ENCODE results near the gene RNF222. TPM values are rescaled to one million over a fixed set of nuclear protein-coding genes. Genes with fewer than 3 reads are reported as not detected.
"Not testable (repeated sequence)": the region's sequence is repeated elsewhere in the genome, so short reads cannot be mapped to it uniquely, and the experiment has no call there.

The RNF222 gene
- total RNA-seq, 1 experiment from 2014 or later = not detected

- peaks cover 32% of the 10 kb centered on the region for H3K4me1 ChIP-seq (replicated peaks)
- no peaks in the 10 kb centered on the region for H3K9me3 ChIP-seq (replicated peaks)
- peak within 1 kb of the TSS; percentile 86 for H3K27ac ChIP-seq
- peak within 1 kb of the TSS; percentile 81 for H3K4me3 ChIP-seq
- H3K36me3 ChIP-seq = peaks cover 46% of the 10 kb centered on the region
- DNase-seq (ENCODE audit: low read depth in 1 of 2, low spot score in 2 of 2) = peak; percentile 96 to 98
- H3K27me3 ChIP-seq (replicated peaks) = no peaks in the 10 kb centered on the region
Observed at GRCh38 chr17:8383143-8383822, 14.3 kb downstream of the RNF222 start, which contains the start of gene RPL26. Gene RPL26, minus strand, starts transcription at chr17:8383193. Its CDS starts 883 bp downstream, at chr17:8382310.

GRCh38 chr17:8382880-8383142 lies 14.8 kb downstream of the RNF222 start:
- DNase-seq (ENCODE audit: low read depth in 1 of 2, low spot score in 2 of 2) = no peak
- Histone ChIP-seq H3K27me3 (replicated peaks) (no peaks in the 10 kb centered on the region), H3K4me1 (replicated peaks) (peaks cover 32% of the 10 kb centered on the region), H3K9me3 (replicated peaks) (no peaks in the 10 kb centered on the region), H3K27ac (peak overlapping the region; percentile 86), H3K4me3 (peak overlapping the region; percentile 81), H3K36me3 (peaks cover 51% of the 10 kb centered on the region)

DNA sequence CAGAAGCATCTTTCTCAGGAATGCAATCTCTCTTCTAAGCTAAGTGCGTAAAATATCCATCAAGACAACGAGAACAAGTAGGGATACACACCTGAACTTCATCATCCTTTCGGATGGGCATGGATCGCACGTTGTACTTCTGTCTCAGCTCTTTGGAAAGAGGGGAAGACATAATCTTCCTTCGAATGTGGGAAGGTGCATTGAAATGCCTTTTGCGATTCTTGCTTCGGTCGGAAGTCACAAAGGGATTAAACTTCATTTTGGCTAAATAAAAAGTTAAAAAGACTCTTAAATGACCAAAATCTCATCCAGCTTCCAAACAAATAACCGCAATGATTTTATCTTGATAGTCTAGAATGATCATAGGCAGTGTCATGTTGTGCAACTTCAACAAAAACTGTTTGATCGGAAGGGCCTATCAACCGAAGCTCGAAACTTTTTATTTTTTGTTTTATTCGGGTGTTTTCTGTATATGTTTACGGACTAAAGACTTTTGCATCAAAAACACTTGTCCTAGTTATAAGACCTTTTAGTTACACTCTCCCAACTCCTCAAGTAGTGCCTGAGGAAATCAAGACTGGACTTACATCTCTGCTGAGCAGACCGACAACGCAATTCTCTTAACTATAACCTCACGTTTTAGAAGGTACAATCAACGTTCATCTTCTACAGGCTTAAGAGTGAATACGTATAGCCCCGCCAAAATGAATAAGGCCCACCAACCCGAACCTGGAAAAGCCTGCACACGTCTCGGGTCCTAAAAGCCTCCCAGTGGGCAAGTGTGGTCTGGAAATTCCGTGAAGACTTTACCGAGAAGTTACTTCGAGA lies 15.4 kb downstream of the RNF222 start:
- Histone ChIP-seq H3K27ac (peak overlapping the region; percentile 86), H3K27me3 (replicated peaks) (no peaks in the 10 kb centered on the region), H3K36me3 (peaks cover 56% of the 10 kb centered on the region), H3K9me3 (replicated peaks) (no peaks in the 10 kb centered on the region), H3K4me3 (peak overlapping the region; percentile 81), H3K4me1 (replicated peaks) (peaks cover 32% of the 10 kb centered on the region)
- no peak for DNase-seq (ENCODE audit: low read depth in 1 of 2, low spot score in 2 of 2)

GRCh38 chr17:8380049-8380448 lies 17.6 kb downstream of the RNF222 start:
- Histone ChIP-seq H3K9me3 (replicated peaks) (no peaks in the 10 kb centered on the region), H3K4me1 (replicated peaks) (peaks cover 36% of the 10 kb centered on the region), H3K27me3 (replicated peaks) (no peaks in the 10 kb centered on the region), H3K27ac (no peak overlapping the region), H3K36me3 (peaks cover 65% of the 10 kb centered on the region), H3K4me3 (no peak overlapping the region)
- DNase-seq (ENCODE audit: low read depth in 1 of 2, low spot score in 2 of 2) = no peak

DNA sequence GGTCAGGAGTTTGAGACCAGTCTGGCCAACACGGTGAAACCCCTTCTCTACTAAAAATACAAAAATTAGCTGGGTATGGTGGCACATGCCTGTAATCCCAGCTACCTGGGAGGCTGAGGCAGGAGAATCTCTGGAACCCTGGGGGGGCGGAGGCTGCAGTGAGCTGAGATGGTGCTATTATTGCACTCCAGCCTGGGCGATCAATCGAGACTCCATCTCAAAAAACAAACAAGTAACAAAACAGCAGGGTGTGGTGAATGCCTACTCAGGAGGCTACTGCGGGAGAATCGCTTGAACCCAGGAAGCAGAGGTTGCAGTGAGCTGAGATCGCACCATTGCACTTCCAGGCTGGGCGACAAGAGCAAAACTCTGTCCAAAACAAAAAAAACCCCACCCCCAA lies 19.5 kb downstream of the RNF222 start:
- not testable (repeated sequence) for H3K9me3 ChIP-seq (replicated peaks); H3K27ac ChIP-seq; DNase-seq (ENCODE audit: low read depth in 1 of 2, low spot score in 2 of 2); H3K27me3 ChIP-seq (replicated peaks); H3K4me3 ChIP-seq
- H3K36me3 ChIP-seq = peaks cover 62% of the 10 kb centered on the region
- H3K4me1 ChIP-seq (replicated peaks) = peaks cover 27% of the 10 kb centered on the region

DNA sequence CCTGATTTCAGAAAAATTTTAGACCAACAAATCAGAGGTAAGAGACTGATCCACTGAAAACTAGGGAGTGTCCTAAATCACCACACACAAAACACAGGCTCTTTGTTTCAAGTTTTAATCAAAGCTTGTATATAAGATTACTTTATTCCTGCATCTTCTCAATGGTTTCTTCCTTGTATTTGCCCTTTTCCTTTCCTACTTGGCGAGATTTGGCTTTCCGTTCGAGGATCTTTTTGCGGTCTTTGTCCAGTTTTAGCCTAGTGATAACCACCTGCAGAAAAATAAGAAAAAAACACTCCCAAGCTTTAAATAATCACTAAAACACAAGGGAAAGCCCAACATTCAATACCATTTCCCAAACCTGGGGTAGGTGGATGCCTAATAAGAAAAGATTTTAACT lies 20.2 kb downstream of the RNF222 start:
- no peak overlapping the region for H3K27ac ChIP-seq
- no peaks in the 10 kb centered on the region for H3K27me3 ChIP-seq (replicated peaks)
- no peaks in the 10 kb centered on the region for H3K9me3 ChIP-seq (replicated peaks)
- DNase-seq (ENCODE audit: low read depth in 1 of 2, low spot score in 2 of 2) = no peak
- H3K4me3 ChIP-seq = no peak overlapping the region
- peaks cover 27% of the 10 kb centered on the region for H3K4me1 ChIP-seq (replicated peaks)
- peaks cover 61% of the 10 kb centered on the region for H3K36me3 ChIP-seq

DNA sequence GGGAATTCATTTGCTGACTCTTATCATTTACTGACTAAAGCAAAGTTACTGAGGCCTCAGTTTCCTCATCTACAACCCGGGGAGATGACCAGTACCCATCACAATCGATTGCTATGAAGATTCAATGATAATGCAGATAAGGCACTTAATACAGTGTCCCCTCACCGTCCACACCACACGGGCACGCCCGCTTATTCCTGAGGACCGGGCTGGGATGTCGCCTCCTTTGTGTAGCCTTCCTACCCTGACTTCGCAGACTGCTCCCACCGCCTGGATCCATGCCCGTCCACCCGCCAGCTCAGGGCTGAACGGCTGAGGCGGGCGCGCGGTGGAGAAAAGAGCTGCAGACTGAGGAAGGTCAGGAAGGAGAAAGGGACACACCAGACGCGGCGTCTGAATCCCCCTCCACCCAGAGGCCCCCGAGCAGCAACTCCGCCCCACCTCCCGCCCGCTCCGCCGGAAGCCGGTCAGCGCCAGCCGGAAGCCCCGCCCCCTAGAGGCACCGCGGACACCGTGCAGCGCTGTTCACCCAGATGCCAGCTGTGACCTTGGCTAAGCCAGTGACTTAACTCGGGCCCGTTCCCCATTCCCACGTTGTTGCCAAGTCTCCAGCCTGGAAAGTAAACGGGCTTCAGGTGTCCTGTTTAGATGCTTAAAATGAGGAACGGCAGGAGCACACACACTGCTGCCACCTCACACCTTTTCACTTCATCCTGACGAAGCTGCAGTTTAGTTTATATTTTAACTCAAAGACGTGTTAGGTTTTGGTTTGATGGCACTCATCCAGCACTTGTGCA lies 21.2 kb downstream of the RNF222 start, which contains the start of gene KRABD2:
Gene KRABD2, minus strand, starts transcription at position 434 of the 797 bp plus-strand sequence.
- H3K9me3 ChIP-seq (replicated peaks) = no peaks in the 10 kb centered on the region
- peaks cover 21% of the 10 kb centered on the region for H3K4me1 ChIP-seq (replicated peaks)
- peak within 1 kb of the TSS; percentile 22; the same call in 1 of the 2 replicates for H3K27ac ChIP-seq
- H3K27me3 ChIP-seq (replicated peaks) = no peaks in the 10 kb centered on the region
- H3K36me3 ChIP-seq = peaks cover 51% of the 10 kb centered on the region
- DNase-seq (ENCODE audit: low read depth in 1 of 2, low spot score in 2 of 2) = peak; percentile 74 to 91
- H3K4me3 ChIP-seq = peak within 1 kb of the TSS; percentile 48

- no peak for DNase-seq (ENCODE audit: low read depth in 1 of 2, low spot score in 2 of 2)
- no peaks in the 10 kb centered on the region for H3K9me3 ChIP-seq (replicated peaks)
- peaks cover 17% of the 10 kb centered on the region for H3K4me1 ChIP-seq (replicated peaks)
Observed at GRCh38 chr17:8375738-8376259, 21.8 kb downstream of the RNF222 start.

GRCh38 chr17:8373856-8374255 lies 23.8 kb downstream of the RNF222 start:
- not testable (repeated sequence) for H3K27ac ChIP-seq; H3K27me3 ChIP-seq (replicated peaks); H3K4me3 ChIP-seq; H3K9me3 ChIP-seq (replicated peaks); DNase-seq (ENCODE audit: low read depth in 1 of 2, low spot score in 2 of 2)
- Histone ChIP-seq H3K36me3 (peaks cover 38% of the 10 kb centered on the region), H3K4me1 (replicated peaks) (peaks cover 13% of the 10 kb centered on the region)

More at GRCh38 chr17:8375738-8376259, 21.8 kb downstream of the RNF222 start:
- H3K4me3 ChIP-seq = peak overlapping the region; percentile 48
- H3K36me3 ChIP-seq = peaks cover 45% of the 10 kb centered on the region
- H3K27me3 ChIP-seq (replicated peaks) = no peaks in the 10 kb centered on the region
- H3K27ac ChIP-seq = no peak overlapping the region; the same call in 1 of the 2 replicates

GRCh38 chr17:8372422-8372821 lies 25.2 kb downstream of the RNF222 start:
- peaks cover 30% of the 10 kb centered on the region for H3K36me3 ChIP-seq
- no peaks in the 10 kb centered on the region for H3K9me3 ChIP-seq (replicated peaks)
- H3K4me1 ChIP-seq (replicated peaks) = peaks cover 13% of the 10 kb centered on the region
- DNase-seq (ENCODE audit: low read depth in 1 of 2, low spot score in 2 of 2) = no peak
- no peak overlapping the region for H3K4me3 ChIP-seq
- H3K27me3 ChIP-seq (replicated peaks) = no peaks in the 10 kb centered on the region
- no peak overlapping the region for H3K27ac ChIP-seq

GRCh38 chr17:8371786-8372185 lies 25.8 kb downstream of the RNF222 start:
- Histone ChIP-seq H3K27ac (no peak overlapping the region), H3K36me3 (peaks cover 23% of the 10 kb centered on the region)
- no peak for DNase-seq (ENCODE audit: low read depth in 1 of 2, low spot score in 2 of 2)

GRCh38 chr17:8369944-8370343 lies 27.7 kb downstream of the RNF222 start:
- H3K4me3 ChIP-seq = no peak overlapping the region
- 0 out of 2 replicates have a peak, but pooled peaks cover 8% of the 10 kb centered on the region for H3K4me1 ChIP-seq (replicated peaks)
- H3K27ac ChIP-seq = no peak overlapping the region
- no peak for DNase-seq (ENCODE audit: low read depth in 1 of 2, low spot score in 2 of 2)
- H3K9me3 ChIP-seq (replicated peaks) = no peaks in the 10 kb centered on the region
- no peaks in the 10 kb centered on the region for H3K27me3 ChIP-seq (replicated peaks)
- H3K36me3 ChIP-seq = peaks cover 19% of the 10 kb centered on the region

More at GRCh38 chr17:8371786-8372185, 25.8 kb downstream of the RNF222 start:
- Histone ChIP-seq H3K27me3 (replicated peaks) (no peaks in the 10 kb centered on the region), H3K4me1 (replicated peaks) (peaks cover 11% of the 10 kb centered on the region), H3K4me3 (no peak overlapping the region), H3K9me3 (replicated peaks) (no peaks in the 10 kb centered on the region)

- DNase-seq (ENCODE audit: low read depth in 1 of 2, low spot score in 2 of 2) = no peak
- Histone ChIP-seq H3K27me3 (replicated peaks) (no peaks in the 10 kb centered on the region), H3K9me3 (replicated peaks) (no peaks in the 10 kb centered on the region), H3K4me1 (replicated peaks) (0 out of 2 replicates have a peak, but pooled peaks cover 8% of the 10 kb centered on the region), H3K27ac (no peak overlapping the region), H3K36me3 (peaks cover 21% of the 10 kb centered on the region; the same call in 1 of the 2 replicates), H3K4me3 (no peak overlapping the region)
Observed at GRCh38 chr17:8368193-8368592, 29.4 kb downstream of the RNF222 start.

Data from SJSA1 (cell line).